BJ (cell line): ENCODE measurements around the gene LGALS12. TPM values are rescaled to one million over a fixed set of nuclear protein-coding genes. Genes with fewer than 3 reads are reported as not detected.

Experiments
- CTCF ChIA-PET: fragments of 350-600 bp; formaldehyde crosslinking; extraction: SDS; loops from one replicate; lab custom pipeline; 2021; ENCODE audit warnings: antibody characterized with exemption, inconsistent platforms; lab: Yijun Ruan, JAX
- POLR2A ChIA-PET: fragments of 300-600 bp; sonication (Branson Sonifier 250); formaldehyde crosslinking; extraction: SDS; loops from one replicate; lab custom pipeline; 2021; ENCODE audit warnings: antibody characterized with exemption; lab: Charles Lee
- DNase-seq: peaks from one replicate; pipeline ENCODE4 v3.0.0-alpha.2; 2011; ENCODE audit warnings: low read depth
- H3K27me3 ChIP-seq: 2 replicates; pipeline ENCODE4 v1.6.0; 2011; ENCODE audit warnings: low read length; ENCODE audit not compliant: control insufficient read depth, insufficient read depth
- H3K36me3 ChIP-seq: 2 replicates; pipeline ENCODE4 v1.5.1; 2011; ENCODE audit warnings: low read length; ENCODE audit not compliant: control insufficient read depth, insufficient read depth
- H3K4me3 ChIP-seq: 2 replicates; pipeline ENCODE4 v1.5.1; 2011; ENCODE audit warnings: low read depth, mild to moderate bottlenecking, control low read depth, low read length
- polyA plus RNA-seq: library from polyadenylated mRNA; depleted of rRNA; stranded (reverse); fragments of >200 nt; gene quantifications from 2 replicates; pipeline ENCODE4 v1.2.3, GENCODE V29; 2011
- TF ChIP-seq, protein P1 (sequence below): IDR thresholded peaks from 2 replicates; pipeline ENCODE4 v1.5.1; 2011; ENCODE audit warnings: low read depth, mild to moderate bottlenecking, control low read depth, inconsistent platforms, low read length, moderate library complexity; ENCODE audit not compliant: insufficient read depth

LGALS12 gene
- polyA plus RNA-seq, 1 experiment, result not detected

- POLR2A ChIA-PET, result no interaction called here
- CTCF ChIA-PET, result no interaction called here
- no peaks in the 10 kb centered on the region for H3K36me3 ChIP-seq
- no peak overlapping the region for H3K4me3 ChIP-seq
- no peak for DNase-seq
- no peaks in the 10 kb centered on the region for H3K27me3 ChIP-seq
- TF ChIP-seq, protein P1, sequence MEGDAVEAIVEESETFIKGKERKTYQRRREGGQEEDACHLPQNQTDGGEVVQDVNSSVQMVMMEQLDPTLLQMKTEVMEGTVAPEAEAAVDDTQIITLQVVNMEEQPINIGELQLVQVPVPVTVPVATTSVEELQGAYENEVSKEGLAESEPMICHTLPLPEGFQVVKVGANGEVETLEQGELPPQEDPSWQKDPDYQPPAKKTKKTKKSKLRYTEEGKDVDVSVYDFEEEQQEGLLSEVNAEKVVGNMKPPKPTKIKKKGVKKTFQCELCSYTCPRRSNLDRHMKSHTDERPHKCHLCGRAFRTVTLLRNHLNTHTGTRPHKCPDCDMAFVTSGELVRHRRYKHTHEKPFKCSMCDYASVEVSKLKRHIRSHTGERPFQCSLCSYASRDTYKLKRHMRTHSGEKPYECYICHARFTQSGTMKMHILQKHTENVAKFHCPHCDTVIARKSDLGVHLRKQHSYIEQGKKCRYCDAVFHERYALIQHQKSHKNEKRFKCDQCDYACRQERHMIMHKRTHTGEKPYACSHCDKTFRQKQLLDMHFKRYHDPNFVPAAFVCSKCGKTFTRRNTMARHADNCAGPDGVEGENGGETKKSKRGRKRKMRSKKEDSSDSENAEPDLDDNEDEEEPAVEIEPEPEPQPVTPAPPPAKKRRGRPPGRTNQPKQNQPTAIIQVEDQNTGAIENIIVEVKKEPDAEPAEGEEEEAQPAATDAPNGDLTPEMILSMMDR, result no peak
Observed at GRCh38 chr11:63532117-63532516, 26.2 kb downstream of the LGALS12 start.

DNA sequence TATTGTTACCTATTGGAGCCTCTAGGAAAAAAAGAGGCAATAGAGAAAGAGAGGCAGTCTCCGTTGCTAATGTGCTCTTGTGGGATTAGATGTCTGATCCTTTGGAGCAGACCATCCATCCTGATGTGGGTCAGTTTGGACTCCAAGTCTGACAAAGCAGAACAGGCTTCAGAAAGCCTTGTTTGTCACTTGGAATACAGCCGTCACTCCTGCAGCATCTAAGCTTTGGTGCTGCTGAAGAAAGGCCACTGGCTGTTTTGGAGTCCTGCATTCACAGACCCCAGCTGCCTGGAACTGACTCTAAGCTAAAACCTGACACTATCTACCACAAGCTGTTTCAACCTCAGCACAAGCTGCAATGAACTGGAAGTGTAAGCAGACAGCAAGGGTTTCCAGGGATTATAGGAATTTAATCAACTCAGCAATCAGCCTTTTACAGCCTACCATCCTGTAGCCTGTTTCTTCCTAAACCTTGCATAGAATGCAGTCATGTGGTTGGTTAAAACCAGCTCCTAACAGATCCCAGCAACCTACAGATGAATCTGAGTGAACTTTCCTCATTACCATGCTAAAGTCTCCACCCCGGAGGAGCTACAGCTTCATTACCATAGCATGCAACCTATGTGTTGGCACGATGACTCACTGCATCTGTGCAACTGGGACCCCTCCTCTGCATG lies 27.1 kb downstream of the LGALS12 start:
- Histone ChIP-seq H3K36me3 (no peaks in the 10 kb centered on the region), H3K4me3 (no peak overlapping the region), H3K27me3 (no peaks in the 10 kb centered on the region)
- CTCF ChIA-PET, result interaction anchor here (1.2 kb wide), 2 partner anchors 16 to 24 kb away, joined by 3 read pairs; no protein-coding TSS in a partner anchor
- POLR2A ChIA-PET, result no interaction called here
- DNase-seq, result no peak
- TF ChIP-seq, protein P1, result no peak

DNA sequence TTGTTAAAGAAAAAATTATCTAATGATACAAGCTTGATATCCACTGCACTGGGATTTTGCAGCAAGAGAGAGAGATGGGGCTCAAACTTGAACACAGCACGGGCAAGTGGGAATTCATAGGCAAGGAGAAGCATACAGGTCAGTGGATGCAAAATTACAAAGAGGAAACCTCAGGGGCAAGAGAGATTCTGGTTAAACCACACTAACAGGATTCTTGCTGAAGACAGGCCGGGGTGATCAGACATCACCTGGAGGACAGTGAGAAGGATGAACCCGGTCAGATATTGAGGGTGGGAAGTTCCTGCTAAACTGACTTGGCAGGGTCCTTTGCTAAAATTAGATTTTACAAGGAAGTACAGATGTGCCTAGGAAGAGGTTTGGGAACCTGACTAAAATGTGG lies 28.2 kb downstream of the LGALS12 start:
- ChIA-PET CTCF (interaction anchor here (1.2 kb wide), 2 partner anchors 17 to 26 kb away, joined by 3 read pairs; no protein-coding TSS in a partner anchor), POLR2A (no interaction called here)
- no peaks in the 10 kb centered on the region for H3K36me3 ChIP-seq
- H3K27me3 ChIP-seq, result no peaks in the 10 kb centered on the region
- H3K4me3 ChIP-seq, result no peak overlapping the region
- no peak for DNase-seq
- TF ChIP-seq, protein P1, result no peak

DNA sequence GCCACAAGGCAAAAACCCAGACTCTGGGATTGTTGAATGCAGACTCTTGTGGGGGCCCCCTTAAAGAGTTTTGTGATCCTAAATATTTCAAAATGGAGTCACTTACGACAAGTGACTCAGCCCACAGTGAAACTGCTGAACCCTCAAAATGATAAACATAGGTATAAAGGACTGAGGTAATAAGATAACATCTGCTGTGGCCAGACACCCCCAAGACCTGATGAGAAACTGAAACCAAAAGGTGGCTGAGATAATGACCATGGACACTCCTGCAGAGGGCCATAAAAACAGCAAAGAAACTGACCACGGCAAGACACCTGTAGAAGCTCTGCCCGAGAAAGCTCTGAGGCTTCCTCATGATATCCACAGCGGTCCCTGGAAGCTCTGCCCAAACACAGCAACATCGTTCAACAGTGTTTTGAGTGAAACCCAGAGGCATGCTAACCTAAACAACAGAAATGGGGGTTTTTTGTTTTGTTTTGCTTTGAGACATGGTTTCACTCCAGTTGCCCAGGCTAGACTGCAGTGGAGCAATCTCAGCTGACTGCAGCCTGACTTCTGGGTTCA lies 29.1 kb downstream of the LGALS12 start:
- H3K4me3 ChIP-seq, result no peak overlapping the region
- TF ChIP-seq, protein P1, result no peak
- ChIA-PET CTCF (no interaction called here), POLR2A (no interaction called here)
- DNase-seq, result no peak
- no peaks in the 10 kb centered on the region for H3K36me3 ChIP-seq
- H3K27me3 ChIP-seq, result no peaks in the 10 kb centered on the region; the same call in 1 of the 2 replicates

GRCh38 chr11:63535734-63536133 lies 29.9 kb downstream of the LGALS12 start:
- no peaks in the 10 kb centered on the region for H3K36me3 ChIP-seq
- CTCF ChIA-PET, result no interaction called here
- POLR2A ChIA-PET, result no interaction called here
- H3K27me3 ChIP-seq, result peaks cover 1% of the 10 kb centered on the region; the same call in 1 of the 2 replicates
- TF ChIP-seq, protein P1, result no peak
- DNase-seq, result no peak
- H3K4me3 ChIP-seq, result no peak overlapping the region
